Uterus (tissue), 4 donors: Measurements from ENCODE around the gene VDAC1. TPM values are rescaled to one million over a fixed set of nuclear protein-coding genes. Genes with fewer than 3 reads are reported as not detected.

Source experiments
- DNase-seq, 2 donors: peaks; one replicate each; pipeline ENCODE4 v3.0.0-alpha.2; 2019 to 2020
- H3K27ac ChIP-seq, 2 donors: fragments of 200-600 bp; sonication (generic); 1 replicate in 1 of 2; 2 replicates in 1 of 2; pipeline ENCODE4 v1.5.1; 2016 to 2018
- H3K27me3 ChIP-seq, 2 donors: fragments of 200-600 bp; sonication (generic); one replicate each; pipeline ENCODE4 v1.5.1; 2018 to 2019; ENCODE audit warnings: control low read depth in 1 of 2
- H3K36me3 ChIP-seq, 2 donors: fragments of 200-600 bp; sonication (generic); one replicate each; pipeline ENCODE4 v1.5.1; 2019; ENCODE audit warnings: control low read depth in 1 of 2
- H3K4me1 ChIP-seq, 2 donors: fragments of 200-600 bp; sonication (generic); one replicate each; pipeline ENCODE4 v1.5.1; 2018 to 2019; ENCODE audit warnings: control low read depth in 1 of 2
- H3K4me3 ChIP-seq, 2 donors: fragments of 200-600 bp; sonication (generic); 1 replicate in 1 of 2; 2 replicates in 1 of 2; pipeline ENCODE4 v1.5.1; 2018 to 2019; ENCODE audit warnings: mild to moderate bottlenecking in 1 of 2
- H3K9me3 ChIP-seq, 2 donors: fragments of 200-600 bp; sonication (generic); one replicate each; pipeline ENCODE4 v1.5.1; 2019; ENCODE audit warnings: control low read depth in 1 of 2
- CTCF ChIP-seq, 4 experiments: fragments of 200-600 bp in 2 of 4; fragments of 450-650 bp in 2 of 4; sonication (generic) in 2 of 4; IDR thresholded peaks; one replicate each; pipeline ENCODE4 v1.5.1; 2016 to 2019; ENCODE audit warnings: antibody characterized with exemption in 4 of 4, mild to moderate bottlenecking in 2 of 4, moderate library complexity in 1 of 4
- POLR2A ChIP-seq, 2 donors: fragments of 450-650 bp; IDR thresholded peaks; one replicate each; pipeline ENCODE4 v1.6.1; 2016; ENCODE audit warnings: antibody characterized with exemption in 2 of 2, mild to moderate bottlenecking in 1 of 2, moderate library complexity in 1 of 2
- intact Hi-C: fragments of 100-400 bp; cut with DNase I; formaldehyde crosslinking; loops from one replicate; pipeline ENCODE4 v1.15.1; 2023; ENCODE audit warnings: low total_unique reads
- total RNA-seq, 4 donors: library from RNA; depleted of rRNA in 3 of 4; stranded (reverse); fragments of >200 nt in 3 of 4; gene quantifications; one replicate each; pipeline versions ENCODE4 v1.1.0 to v1.2.4, GENCODE V29; 2014 to 2023
- donor health status: DM: yes; HTN: yes; CAD: no.

VDAC1 gene
- total RNA-seq, 4 donors from 2014 or later: 19.4 to 112 (median 79.8) TPM

DNA sequence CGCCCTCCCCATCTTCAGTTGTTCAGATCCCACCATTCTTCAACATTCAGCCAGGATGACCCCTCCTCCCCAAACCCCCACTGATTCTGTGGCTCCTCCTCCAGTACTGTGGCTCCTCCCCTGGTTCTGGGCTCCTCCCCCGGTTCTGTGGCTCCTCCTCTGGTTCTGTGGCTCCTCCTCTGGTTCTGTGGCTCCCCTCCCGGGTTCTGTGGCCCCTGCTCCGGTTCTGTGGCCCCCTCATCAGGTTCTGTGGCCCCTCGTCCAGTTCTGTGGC lies 69.2 kb downstream of the VDAC1 start:
- no peaks in the 10 kb centered on the region for H3K36me3 ChIP-seq
- no peak for TF ChIP-seq POLR2A (IDR thresholded peaks at IDR 0.05)
- no peaks in the 10 kb centered on the region for H3K27me3 ChIP-seq
- intact Hi-C loops: no loop called here
- no peaks in the 10 kb centered on the region for H3K9me3 ChIP-seq
- no peak overlapping the region for H3K4me3 ChIP-seq
- DNase-seq: no peak
- no peak overlapping the region for H3K27ac ChIP-seq
- no peaks in the 10 kb centered on the region for H3K4me1 ChIP-seq

DNA sequence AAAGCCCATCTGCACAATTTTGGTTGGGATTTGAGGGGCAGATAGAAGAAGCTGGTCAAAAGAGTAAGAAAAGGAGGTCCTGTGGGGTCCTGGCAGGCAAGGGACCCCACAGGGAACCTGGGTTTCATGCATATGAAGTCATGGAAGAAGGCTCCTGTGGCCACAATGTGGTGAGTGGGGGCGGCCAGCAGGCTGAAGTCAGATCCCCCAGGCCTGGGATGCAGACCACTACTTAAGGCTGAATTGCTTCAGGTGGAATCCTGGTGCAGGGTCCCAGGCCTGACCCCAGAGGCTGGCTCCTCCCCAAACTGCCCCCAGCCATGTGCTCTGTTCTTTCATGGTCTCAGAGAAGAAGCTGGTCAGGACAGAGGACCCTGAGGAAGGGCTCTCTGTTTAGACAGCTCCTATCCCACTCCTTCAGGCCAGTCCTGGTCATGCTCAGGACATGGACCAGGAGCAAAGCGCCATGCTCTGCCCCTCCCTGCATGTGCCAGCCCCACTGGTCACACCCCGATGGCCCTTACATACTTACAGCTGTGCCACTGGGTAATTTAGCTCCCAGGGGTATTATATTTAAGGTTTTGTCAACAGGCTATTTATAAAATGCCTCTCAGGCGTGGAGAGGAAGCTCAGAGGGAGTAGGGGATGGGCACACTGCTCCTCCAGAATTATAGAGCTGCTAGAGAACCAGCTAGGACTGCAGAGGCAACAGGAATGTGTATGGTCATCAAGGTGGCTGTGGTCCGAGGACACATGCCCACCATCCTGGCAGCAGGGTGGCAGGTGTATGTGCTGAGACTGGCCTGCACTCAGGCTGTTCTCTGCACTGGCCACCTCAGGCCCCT lies 69.7 kb downstream of the VDAC1 start:
- no peaks in the 10 kb centered on the region for H3K36me3 ChIP-seq
- no peaks in the 10 kb centered on the region for H3K4me1 ChIP-seq
- no peaks in the 10 kb centered on the region for H3K9me3 ChIP-seq
- DNase-seq: no peak
- H3K27me3 ChIP-seq: no peaks in the 10 kb centered on the region
- no peak overlapping the region for H3K27ac ChIP-seq
- no peak overlapping the region for H3K4me3 ChIP-seq
- intact Hi-C loops: no loop called here
- TF ChIP-seq CTCF (IDR thresholded peaks at IDR 0.05) (no peak), POLR2A (IDR thresholded peaks at IDR 0.05) (no peak)

- TF ChIP-seq CTCF (IDR thresholded peaks at IDR 0.05) (no peak), POLR2A (IDR thresholded peaks at IDR 0.05) (no peak)
- no peak overlapping the region for H3K4me3 ChIP-seq
- intact Hi-C loops: no loop called here
- H3K9me3 ChIP-seq: no peaks in the 10 kb centered on the region
- DNase-seq: no peak
- H3K27me3 ChIP-seq: no peaks in the 10 kb centered on the region
- no peak overlapping the region for H3K27ac ChIP-seq
- no peaks in the 10 kb centered on the region for H3K36me3 ChIP-seq
- H3K4me1 ChIP-seq: no peaks in the 10 kb centered on the region
These were observed 70.5 kb downstream of the VDAC1 start for GRCh38 chr5:133934311-133934710.

DNA sequence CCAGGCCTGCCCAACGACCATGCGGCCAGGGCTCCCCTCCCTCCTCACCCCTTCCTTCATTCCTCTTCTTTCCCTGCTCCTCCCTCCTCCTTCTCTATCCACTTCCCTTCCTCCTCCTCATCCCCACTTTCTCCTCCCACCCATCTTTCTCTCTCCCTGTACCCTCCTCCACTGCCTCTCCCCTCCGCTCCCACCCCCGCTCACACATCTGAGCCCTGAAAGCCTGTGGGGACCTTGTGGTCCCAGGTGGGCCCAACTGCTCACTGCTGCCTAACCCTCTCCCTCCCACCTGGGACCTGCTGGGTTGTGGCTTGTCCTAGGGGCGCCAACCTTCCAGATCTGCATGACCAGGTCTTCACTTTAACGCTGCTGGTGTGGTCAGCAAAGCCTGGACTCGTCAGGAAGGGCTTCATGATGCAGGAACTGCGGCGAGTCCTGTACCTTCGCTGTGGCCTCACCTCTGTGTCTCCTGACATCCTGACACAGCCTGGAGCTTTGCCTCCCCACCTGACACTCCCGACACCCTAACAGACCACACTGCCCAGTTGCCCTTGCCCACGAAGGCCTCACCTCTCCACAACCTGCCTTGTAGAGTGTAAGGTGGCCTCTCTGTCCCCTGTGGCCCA lies 71.0 kb downstream of the VDAC1 start:
- no peaks in the 10 kb centered on the region for H3K27me3 ChIP-seq
- no peak overlapping the region for H3K4me3 ChIP-seq
- H3K36me3 ChIP-seq: no peaks in the 10 kb centered on the region
- H3K4me1 ChIP-seq: no peaks in the 10 kb centered on the region
- H3K9me3 ChIP-seq: no peaks in the 10 kb centered on the region
- no peak for DNase-seq
- no peak overlapping the region for H3K27ac ChIP-seq
- intact Hi-C loops: no loop called here
- no peak for TF ChIP-seq CTCF (IDR thresholded peaks at IDR 0.05)

- Histone ChIP-seq H3K27me3 (no peaks in the 10 kb centered on the region), H3K9me3 (no peaks in the 10 kb centered on the region), H3K36me3 (no peaks in the 10 kb centered on the region), H3K27ac (no peak overlapping the region), H3K4me1 (no peaks in the 10 kb centered on the region), H3K4me3 (no peak overlapping the region)
- TF ChIP-seq POLR2A (IDR thresholded peaks at IDR 0.05): no peak
- no peak for TF ChIP-seq CTCF (IDR thresholded peaks at IDR 0.05)
- intact Hi-C loops: no loop called here
- no peak for DNase-seq
These were observed 71.6 kb downstream of the VDAC1 start for GRCh38 chr5:133933169-133933509.
